CD4-positive, alpha-beta T cell treated with Interleukin-4 for 4 hours (primary cell): Measurements from ENCODE around the gene HYOU1.
"Not testable (repeated sequence)": the region's sequence is repeated elsewhere in the genome, so short reads cannot be mapped to it uniquely, and the experiment has no call there.

ENCODE experiments used
- DNase-seq: peaks from one replicate; pipeline ENCODE4 v3.0.0-alpha.2; 2020

The HYOU1 gene

GRCh38 chr11:119084663-119085436 is 27.8 kb upstream of the HYOU1 start, which contains the start of gene HMBS:
HMBS (plus strand) TSS chr11:119084881; CDS start chr11:119085034, 153 bp downstream.
- DNase-seq: peak; percentile 91

- no peak for DNase-seq
These were observed 24.8 kb upstream of the HYOU1 start for GRCh38 chr11:119081682-119082260.

- no peak for DNase-seq
These were observed 21.8 kb upstream of the HYOU1 start for GRCh38 chr11:119078675-119079420.

- DNase-seq: no peak
These were observed 20.8 kb upstream of the HYOU1 start for GRCh38 chr11:119077839-119078238.

GRCh38 chr11:119067371-119068222 is 10.6 kb upstream of the HYOU1 start, which contains the start of gene VPS11:
VPS11 (plus strand) TSS chr11:119067818; CDS start chr11:119067824, 6 bp downstream.
- DNase-seq: peak; percentile 96

- DNase-seq: peak; percentile 56
These were observed 8.4 kb upstream of the HYOU1 start for GRCh38 chr11:119065369-119065768.

- DNase-seq: no peak
These were observed 5.8 kb upstream of the HYOU1 start for GRCh38 chr11:119062779-119063178.

GRCh38 chr11:119061256-119061655 is 4.3 kb upstream of the HYOU1 start:
- no peak for DNase-seq

GRCh38 chr11:119059128-119059527 is 2.1 kb upstream of the HYOU1 start:
- not testable (repeated sequence) for DNase-seq

- DNase-seq: peak; percentile 38
These were observed 495 bp downstream of the HYOU1 start for GRCh38 chr11:119056421-119056999.

- DNase-seq: no peak
These were observed 1.1 kb downstream of the HYOU1 start for GRCh38 chr11:119055901-119056300.

GRCh38 chr11:119054418-119054817 is 2.6 kb downstream of the HYOU1 start:
- DNase-seq: no peak

GRCh38 chr11:119052163-119052814 is 4.7 kb downstream of the HYOU1 start:
- no peak for DNase-seq

- DNase-seq: peak; percentile 37
These were observed 5.4 kb downstream of the HYOU1 start for GRCh38 chr11:119051440-119052162.

- DNase-seq: no peak
These were observed 7.9 kb downstream of the HYOU1 start for GRCh38 chr11:119049081-119049480.

GRCh38 chr11:119048644-119049043 is 8.4 kb downstream of the HYOU1 start:
- DNase-seq: no peak

- DNase-seq: no peak
These were observed 9.8 kb downstream of the HYOU1 start for GRCh38 chr11:119047205-119047604.

- no peak for DNase-seq
These were observed 10.5 kb downstream of the HYOU1 start for GRCh38 chr11:119046489-119046888.

- no peak for DNase-seq
These were observed 12.3 kb downstream of the HYOU1 start for GRCh38 chr11:119044708-119045107.

GRCh38 chr11:119042927-119043326 is 14.1 kb downstream of the HYOU1 start:
- no peak for DNase-seq
